AG09309 (cell line): ENCODE measurements around the gene SLC17A7.

ENCODE experiments used
- DNase-seq: peaks from one replicate; pipeline ENCODE4 v3.0.0-alpha.2; 2010; ENCODE audit warnings: low read depth
- H3K4me3 ChIP-seq: 2 replicates; pipeline ENCODE4 v1.5.1; 2011; ENCODE audit warnings: mild to moderate bottlenecking, low read depth, low read length, moderate library complexity; ENCODE audit not compliant: control insufficient read depth
- CTCF ChIP-seq: IDR thresholded peaks from 2 replicates; pipeline ENCODE4 v1.5.1; 2011; ENCODE audit warnings: mild to moderate bottlenecking, low read depth, low read length, inconsistent platforms; ENCODE audit not compliant: insufficient read depth, control insufficient read depth; ENCODE audit errors: missing control alignments

Gene SLC17A7

GRCh38 chr19:49487277-49488045 is 46.1 kb upstream of the SLC17A7 start, which contains the start of gene RPL13A:
RPL13A (plus strand) TSS chr19:49487608; CDS start chr19:49487630, 22 bp downstream.
- peak within 1 kb of the TSS; percentile 68 for H3K4me3 ChIP-seq
- no peak for TF ChIP-seq CTCF
- peak; percentile 96 for DNase-seq

GRCh38 chr19:49486710-49487276 is 45.5 kb upstream of the SLC17A7 start:
- H3K4me3 ChIP-seq: no peak overlapping the region
- no peak for DNase-seq
- no peak for TF ChIP-seq CTCF

GRCh38 chr19:49486232-49486631 is 44.9 kb upstream of the SLC17A7 start:
- no peak for TF ChIP-seq CTCF
- no peak overlapping the region for H3K4me3 ChIP-seq
- DNase-seq: no peak

- no peak for TF ChIP-seq CTCF
- no peak overlapping the region for H3K4me3 ChIP-seq
- DNase-seq: no peak
These were observed 39.8 kb upstream of the SLC17A7 start for GRCh38 chr19:49481020-49481683.

GRCh38 chr19:49479975-49480628 is 38.8 kb upstream of the SLC17A7 start:
- no peak for TF ChIP-seq CTCF
- no peak overlapping the region for H3K4me3 ChIP-seq
- no peak for DNase-seq
